ENCODE results near the gene MS4A3. TPM values are rescaled to one million over a fixed set of nuclear protein-coding genes. Genes with fewer than 3 reads are reported as not detected.
A peak's percentile ranks its signal among the peaks of the same experiment; 100 is the strongest.

MS4A3 gene
- total and polyA plus RNA-seq, 2 experiments from 2014 or later: not detected

GRCh38 chr11:60095477-60096120 is 39.1 kb downstream of the MS4A3 start:
- Histone ChIP-seq H3K79me2 (replicated peaks; ENCODE audit: insufficient read depth) (no peaks in the 10 kb centered on the region), H2AFZ (no peak overlapping the region), H3K27me3 (ENCODE audit: insufficient read depth) (no peaks in the 10 kb centered on the region), H3K36me3 (ENCODE audit: insufficient read depth) (no peaks in the 10 kb centered on the region), H3K4me3 (no peak overlapping the region), H4K20me1 (replicated peaks; ENCODE audit: insufficient read depth) (no peaks in the 10 kb centered on the region), H3F3A (replicated peaks; ENCODE audit: low read depth) (no peaks in the 10 kb centered on the region), H3K9me2 (ENCODE audit: insufficient read depth) (no peaks in the 10 kb centered on the region), H3K27ac (ENCODE audit: low read depth) (no peak overlapping the region), H3K4me2 (no peak overlapping the region), H3K4me1 (ENCODE audit: insufficient read depth) (peaks cover 5% of the 10 kb centered on the region)
- Mint-ChIP-seq H3K4me1 (peaks cover 5% of the 10 kb centered on the region; the same call in 2 of the 3 replicates), H3K4me3 (no peak overlapping the region), H3K36me3 (ENCODE audit: low read depth) (no peaks in the 10 kb centered on the region), H3K9me3 (no peaks in the 10 kb centered on the region), H3K27me3 (ENCODE audit: insufficient read depth, low read depth, poor library complexity) (no peaks in the 10 kb centered on the region), H3K27ac (no peak overlapping the region)
- TF ChIP-seq EZH2 (IDR thresholded peaks at IDR 0.05; ENCODE audit: low read depth, unreplicated experiment): no peak
- no peak for TF ChIP-seq STAT1 (IDR thresholded peaks at IDR 0.05; ENCODE audit: unreplicated experiment)
- no peak for TF ChIP-seq POLR2AphosphoS5 (IDR thresholded peaks at IDR 0.05; ENCODE audit: low read depth)
- TF ChIP-seq REST (IDR thresholded peaks at IDR 0.05; ENCODE audit: unreplicated experiment): no peak
- no peak for TF ChIP-seq CREB1 (CRISPR knock-in tag; IDR thresholded peaks at IDR 0.05; ENCODE audit: low read depth)
- no peak for TF ChIP-seq JUNB (IDR thresholded peaks at IDR 0.05; ENCODE audit: unreplicated experiment)
- TF ChIP-seq ZNF331 (CRISPR knock-in tag; IDR thresholded peaks at IDR 0.05; ENCODE audit: low read depth): no peak
- ATAC-seq: no peak
- no peak for DNase-seq (ENCODE audit: low spot score)

GRCh38 chr11:60097189-60097588 is 40.7 kb downstream of the MS4A3 start:
- no peak for TF ChIP-seq ETS1 (IDR thresholded peaks at IDR 0.05)
- TF ChIP-seq CREB1 (CRISPR knock-in tag; IDR thresholded peaks at IDR 0.05; ENCODE audit: low read depth): no peak
- TF ChIP-seq JUNB (IDR thresholded peaks at IDR 0.05; ENCODE audit: unreplicated experiment): no peak
- TF ChIP-seq STAT1 (IDR thresholded peaks at IDR 0.05; ENCODE audit: unreplicated experiment): no peak
- no peak for TF ChIP-seq POLR2AphosphoS5 (IDR thresholded peaks at IDR 0.05; ENCODE audit: low read depth)
- no peak for TF ChIP-seq REST (IDR thresholded peaks at IDR 0.05; ENCODE audit: unreplicated experiment)
- no peak for TF ChIP-seq EZH2phosphoT487 (IDR thresholded peaks at IDR 0.05; ENCODE audit: unreplicated experiment)
- no peak for TF ChIP-seq ZNF114 (CRISPR knock-in tag; IDR thresholded peaks at IDR 0.05)
- no peak for TF ChIP-seq ZNF331 (CRISPR knock-in tag; IDR thresholded peaks at IDR 0.05; ENCODE audit: low read depth)
- TF ChIP-seq NANOG (IDR thresholded peaks at IDR 0.05; ENCODE audit: borderline replicate concordance): no peak
- TF ChIP-seq EZH2 (IDR thresholded peaks at IDR 0.05; ENCODE audit: low read depth, unreplicated experiment): no peak
- no peak overlapping the region for H2AFZ ChIP-seq
- ATAC-seq (no peak), DNase-seq (ENCODE audit: low spot score) (no peak)
- no peak overlapping the region for H3K4me3 ChIP-seq
- H3K79me2 ChIP-seq (replicated peaks; ENCODE audit: insufficient read depth): no peaks in the 10 kb centered on the region
- no peaks in the 10 kb centered on the region for H3K27me3 Mint-ChIP-seq (ENCODE audit: insufficient read depth, low read depth, poor library complexity)
- no peaks in the 10 kb centered on the region for H3K36me3 Mint-ChIP-seq (ENCODE audit: low read depth)
- H3K9me2 ChIP-seq (ENCODE audit: insufficient read depth): no peaks in the 10 kb centered on the region
- H4K20me1 ChIP-seq (replicated peaks; ENCODE audit: insufficient read depth): no peaks in the 10 kb centered on the region
- H3K9me3 Mint-ChIP-seq: no peaks in the 10 kb centered on the region
- H3K4me3 Mint-ChIP-seq: no peak overlapping the region
- no peak overlapping the region for H3K27ac Mint-ChIP-seq
- H3K27me3 ChIP-seq (ENCODE audit: insufficient read depth): no peaks in the 10 kb centered on the region
- no peaks in the 10 kb centered on the region for H3F3A ChIP-seq (replicated peaks; ENCODE audit: low read depth)
- no peaks in the 10 kb centered on the region for H3K36me3 ChIP-seq (ENCODE audit: insufficient read depth)
- H3K4me2 ChIP-seq: 0 out of 2 replicates have a peak overlapping the region, but pooled peaks have one; percentile 22
- no peak overlapping the region for H3K27ac ChIP-seq (ENCODE audit: low read depth)
- peaks cover 5% of the 10 kb centered on the region; the same call in 2 of the 3 replicates for H3K4me1 Mint-ChIP-seq
- H3K4me1 ChIP-seq (ENCODE audit: insufficient read depth): peaks cover 5% of the 10 kb centered on the region

Measured in GM23338 (cell line).